ENCODE data around the gene CNNM1.
A peak's percentile ranks its signal among the peaks of the same experiment; 100 is the strongest.

DNA sequence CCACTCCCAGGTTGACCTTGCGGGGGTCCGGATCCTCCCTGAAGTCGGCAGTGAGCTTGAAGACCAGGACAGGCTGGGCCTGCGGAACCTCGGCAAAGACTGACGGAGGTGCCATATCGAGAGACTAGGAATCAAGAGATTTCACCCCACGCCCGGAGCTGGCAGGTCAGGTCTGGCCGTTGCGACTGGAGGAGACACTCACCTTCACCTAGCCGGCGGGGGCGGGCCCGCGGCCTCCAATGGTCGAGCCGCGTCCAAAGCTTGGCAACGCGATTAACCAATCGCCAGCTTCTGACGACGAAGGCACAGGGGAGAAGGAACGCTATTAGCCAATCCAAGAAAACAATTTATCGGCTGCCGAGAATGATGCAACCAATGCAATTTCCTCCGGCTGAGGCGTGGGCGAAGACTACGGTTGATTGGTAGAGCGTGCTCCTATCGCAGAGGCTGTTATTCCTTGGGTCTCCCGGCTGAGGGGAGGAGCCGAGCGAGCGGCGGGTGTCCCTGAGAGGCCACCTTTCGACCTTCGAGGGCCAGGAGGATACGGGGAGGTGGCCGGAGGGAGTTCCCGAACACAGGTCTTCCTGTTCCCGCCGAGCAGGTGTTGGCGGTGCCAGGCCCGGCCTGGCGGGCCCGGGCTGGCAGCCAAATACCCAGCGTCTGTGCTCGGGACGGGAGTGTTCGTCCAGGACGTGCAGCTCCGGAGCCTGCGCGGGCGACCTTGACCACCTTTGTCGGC lies 101.5 kb downstream of the CNNM1 start, which contains the start of gene GOT1:
- TF ChIP-seq EP300 (IDR thresholded peaks at IDR 0.05), result no peak
- TF ChIP-seq, protein P1, sequence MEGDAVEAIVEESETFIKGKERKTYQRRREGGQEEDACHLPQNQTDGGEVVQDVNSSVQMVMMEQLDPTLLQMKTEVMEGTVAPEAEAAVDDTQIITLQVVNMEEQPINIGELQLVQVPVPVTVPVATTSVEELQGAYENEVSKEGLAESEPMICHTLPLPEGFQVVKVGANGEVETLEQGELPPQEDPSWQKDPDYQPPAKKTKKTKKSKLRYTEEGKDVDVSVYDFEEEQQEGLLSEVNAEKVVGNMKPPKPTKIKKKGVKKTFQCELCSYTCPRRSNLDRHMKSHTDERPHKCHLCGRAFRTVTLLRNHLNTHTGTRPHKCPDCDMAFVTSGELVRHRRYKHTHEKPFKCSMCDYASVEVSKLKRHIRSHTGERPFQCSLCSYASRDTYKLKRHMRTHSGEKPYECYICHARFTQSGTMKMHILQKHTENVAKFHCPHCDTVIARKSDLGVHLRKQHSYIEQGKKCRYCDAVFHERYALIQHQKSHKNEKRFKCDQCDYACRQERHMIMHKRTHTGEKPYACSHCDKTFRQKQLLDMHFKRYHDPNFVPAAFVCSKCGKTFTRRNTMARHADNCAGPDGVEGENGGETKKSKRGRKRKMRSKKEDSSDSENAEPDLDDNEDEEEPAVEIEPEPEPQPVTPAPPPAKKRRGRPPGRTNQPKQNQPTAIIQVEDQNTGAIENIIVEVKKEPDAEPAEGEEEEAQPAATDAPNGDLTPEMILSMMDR (IDR thresholded peaks at IDR 0.05), result no peak
- TF ChIP-seq POLR2AphosphoS5 (IDR thresholded peaks at IDR 0.05), result peak; percentile 81 to 95 (median 82)
